IMR-90 (cell line): ENCODE data around the gene DOCK1. TPM values are rescaled to one million over a fixed set of nuclear protein-coding genes. Genes with fewer than 3 reads are reported as not detected.

Experiments used
- ATAC-seq: fragments of 200-7000 bp; cut with Tn5 transposase; 2 replicates; pipeline ENCODE4 v1.9.1; 2020; ENCODE audit warnings: low read depth, mild to moderate bottlenecking, moderate library complexity
- BruUV-seq: library from RNA; stranded (reverse); fragments of 400-500 nt; replicated peaks from 2 replicates; lab custom pipeline; 2021; lab: Mats Ljungman, UMichigan
- CTCF ChIA-PET: fragments of 300-600 bp; formaldehyde crosslinking; extraction: SDS; loops from one replicate; lab custom pipeline; 2021; ENCODE audit warnings: antibody characterized with exemption; lab: Yijun Ruan, JAX
- POLR2A ChIA-PET: fragments of 300-600 bp; sonication (Branson Sonifier 250); formaldehyde crosslinking; loops from one replicate; lab custom pipeline; 2022; ENCODE audit warnings: antibody characterized with exemption; ENCODE audit not compliant: unreplicated experiment; lab: Charles Lee
- DNase-seq: peaks from one replicate; pipeline ENCODE4 v3.0.0; 2013
- H2AFZ ChIP-seq: replicated peaks from 2 replicates; pipeline ENCODE3; 2013; ENCODE audit warnings: low read length, mild to moderate bottlenecking; ENCODE audit not compliant: poor library complexity
- H2AK5ac ChIP-seq: 2 replicates; pipeline ENCODE4 v1.6.1; 2013; ENCODE audit warnings: low read depth, low read length, inconsistent platforms
- H2AK9ac ChIP-seq: replicated peaks from 2 replicates; pipeline ENCODE3; 2013; ENCODE audit warnings: mild to moderate bottlenecking, low read depth, low read length, moderate library complexity; ENCODE audit not compliant: poor library complexity
- H2BK120ac ChIP-seq: 2 replicates; pipeline ENCODE4 v1.6.1; 2013; ENCODE audit warnings: low read depth, low read length, inconsistent platforms
- H2BK15ac ChIP-seq: 3 replicates; pipeline ENCODE4 v1.6.1; 2013; ENCODE audit warnings: low read depth, low read length, inconsistent platforms
- H2BK20ac ChIP-seq: 2 replicates; pipeline ENCODE4 v1.6.1; 2013; ENCODE audit warnings: low read depth, mild to moderate bottlenecking, inconsistent platforms, low read length, moderate library complexity
- H2BK5ac ChIP-seq: 2 replicates; pipeline ENCODE4 v1.6.1; 2013; ENCODE audit warnings: mild to moderate bottlenecking, low read depth, low read length, inconsistent platforms; ENCODE audit not compliant: poor library complexity, severe bottlenecking
- H3K14ac ChIP-seq: replicated peaks from 2 replicates; pipeline ENCODE4 v1.6.1; 2013; ENCODE audit warnings: low read depth, low read length, inconsistent platforms
- H3K18ac ChIP-seq: 2 replicates; pipeline ENCODE4 v1.6.1; 2013; ENCODE audit warnings: low read depth, low read length, control low read depth
- H3K23ac ChIP-seq: 2 replicates; pipeline ENCODE4 v1.6.1; 2013; ENCODE audit warnings: low read depth, low read length, inconsistent platforms
- H3K27ac ChIP-seq: 2 replicates; pipeline ENCODE4 v1.5.1; 2013; ENCODE audit warnings: mild to moderate bottlenecking, control low read depth, low read length; ENCODE audit not compliant: insufficient read depth
- H3K27me3 ChIP-seq: 2 replicates; pipeline ENCODE4 v1.6.1; 2013; ENCODE audit warnings: low read length; ENCODE audit not compliant: control insufficient read depth, insufficient read depth
- H3K36me3 ChIP-seq: 2 replicates; pipeline ENCODE4 v1.6.1; 2013; ENCODE audit warnings: low read length, mixed read lengths; ENCODE audit not compliant: control insufficient read depth, insufficient read depth
- H3K4ac ChIP-seq: 2 replicates; pipeline ENCODE4 v1.6.1; 2013; ENCODE audit warnings: low read depth, low read length, inconsistent platforms
- H3K4me1 ChIP-seq: 2 replicates; pipeline ENCODE4 v1.6.1; 2013; ENCODE audit warnings: low read length, mixed read lengths; ENCODE audit not compliant: control insufficient read depth, insufficient read depth
- H3K4me2 ChIP-seq: 2 replicates; pipeline ENCODE4 v1.6.1; 2013; ENCODE audit warnings: low read depth, mild to moderate bottlenecking, control low read depth, low read length, moderate library complexity
- H3K4me3 ChIP-seq: 2 replicates; pipeline ENCODE4 v1.5.1; 2013; ENCODE audit warnings: low read depth, mild to moderate bottlenecking, control low read depth, low read length, moderate library complexity; ENCODE audit not compliant: insufficient read depth
- H3K56ac ChIP-seq: 2 replicates; pipeline ENCODE4 v1.6.1; 2013; ENCODE audit warnings: low read length, inconsistent platforms; ENCODE audit not compliant: insufficient read depth; ENCODE audit errors: extremely low read depth
- H3K79me1 ChIP-seq, 2 experiments: 2 replicates each; pipeline ENCODE4 v1.6.1; 2013; ENCODE audit warnings: low read length in 2 of 2, inconsistent platforms in 1 of 2, low read depth in 1 of 2
- H3K9ac ChIP-seq: 2 replicates; pipeline ENCODE4 v1.6.1; 2013; ENCODE audit warnings: low read depth, low read length, control low read depth
- H3K9me1 ChIP-seq: 2 replicates; pipeline ENCODE4 v1.6.1; 2013; ENCODE audit warnings: low read length, inconsistent platforms; ENCODE audit not compliant: insufficient read depth
- H3K9me3 ChIP-seq: 2 replicates; pipeline ENCODE4 v1.6.1; 2013; ENCODE audit warnings: low read length; ENCODE audit not compliant: control insufficient read depth, insufficient read depth
- H4K20me1 ChIP-seq: 2 replicates; pipeline ENCODE4 v1.6.1; 2013; ENCODE audit warnings: low read length, inconsistent platforms; ENCODE audit not compliant: insufficient read depth
- H4K5ac ChIP-seq: 2 replicates; pipeline ENCODE4 v1.6.1; 2013; ENCODE audit warnings: mild to moderate bottlenecking, low read depth, low read length, control low read depth
- H4K8ac ChIP-seq, 2 experiments: 2 replicates each; pipeline ENCODE4 v1.6.1; 2013; ENCODE audit warnings: low read depth in 2 of 2, low read length in 2 of 2, control low read depth in 1 of 2, inconsistent platforms in 1 of 2
- H4K91ac ChIP-seq: 2 replicates; pipeline ENCODE4 v1.6.1; 2013; ENCODE audit warnings: low read depth, low read length, inconsistent platforms; ENCODE audit not compliant: insufficient read depth
- BHLHE40 ChIP-seq: fragments of 150-350 bp; IDR thresholded peaks from 2 replicates; pipeline ENCODE4 v1.6.1; 2016; ENCODE audit warnings: mild to moderate bottlenecking, low read depth, low read length
- CEBPB ChIP-seq: IDR thresholded peaks from 2 replicates; pipeline ENCODE4 v1.6.1; 2012; ENCODE audit warnings: low read depth, low read length, improper control_type of control experiment
- SMC3 ChIP-seq: fragments of 150-350 bp; IDR thresholded peaks from 2 replicates; pipeline ENCODE4 v1.6.1; 2016; ENCODE audit warnings: low read depth, mild to moderate bottlenecking, antibody characterized with exemption, low read length, moderate library complexity
- WGBS, 2 experiments: methylation state at CpG; one replicate each; pipeline versions ENCODE4 v1.1.5 to v1.1.7; 2013; ENCODE audit warnings: missing lambda C conversion rate in 2 of 2; ENCODE audit not compliant: insufficient read length in 1 of 2; ENCODE audit errors: extremely low coverage in 2 of 2; 5-methylcytosine and 5-hydroxymethylcytosine counted together
- dilution Hi-C: fragments of 300-500 bp; cut with HindIII; formaldehyde crosslinking; loops from one replicate; pipeline ENCODE4 v1.14.3; 2018; ENCODE audit warnings: low sequenced_read_pairs; ENCODE audit not compliant: unreplicated experiment
- in situ Hi-C: fragments of 300-500 bp; cut with MboI; formaldehyde crosslinking; loops from 3 replicates; pipeline ENCODE4 v1.14.3; 2019; ENCODE audit warnings: low sequenced_read_pairs, inconsistent platforms, mixed read lengths
- intact Hi-C: fragments of 100-400 bp; cut with micrococcal nuclease; formaldehyde crosslinking; loops from 2 replicates; pipeline ENCODE4 v1.10.0; 2022
- polyA plus RNA-seq, 3 experiments: library from polyadenylated mRNA; depleted of rRNA; stranded (reverse); fragments of >200 nt; gene quantifications; 2 replicates each; pipeline ENCODE4 v1.2.3, GENCODE V29; 2012; ENCODE audit warnings: low replicate concordance in 1 of 3
- total RNA-seq: library from RNA; depleted of rRNA; stranded (reverse); fragments of >200 nt; gene quantifications from 2 replicates; pipeline ENCODE4 v1.2.3, GENCODE V29; 2012
- TF ChIP-seq, protein P1 (sequence below): conservative IDR thresholded peaks from 2 replicates; pipeline ENCODE4 v1.5.1; 2012; ENCODE audit warnings: mild to moderate bottlenecking, low read depth, low read length, improper control_type of control experiment

DOCK1 gene
- total and polyA plus RNA-seq, 2 of the 4 experiments (the other 2 are of a cell fraction), result 28.2 to 71.0 TPM

DNA sequence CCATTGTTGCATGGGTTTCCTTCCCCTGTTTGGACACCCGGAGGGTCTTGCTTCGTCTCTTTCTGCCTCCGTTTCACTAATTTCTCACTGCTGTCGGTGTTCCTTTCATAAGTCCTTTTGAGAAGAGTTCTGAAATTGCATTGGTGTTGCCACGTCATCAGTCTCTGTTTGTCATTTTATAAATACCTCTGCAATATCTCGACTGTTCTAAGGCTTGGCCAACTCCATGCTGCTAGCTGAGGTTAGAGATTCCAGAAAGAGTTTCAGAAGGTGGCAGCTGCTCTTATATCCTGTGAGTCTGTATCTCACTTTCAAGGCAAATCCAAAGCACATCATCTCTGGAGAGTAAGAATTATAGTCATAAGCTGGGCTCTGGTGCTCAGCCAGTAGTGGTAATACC is 439.1 kb downstream of the DOCK1 start:
- no peak overlapping the region for H3K14ac ChIP-seq
- WGBS, 2 experiments, result 100% methylated on average over 3 of the region's 6 CpGs; no CpG with 5 or more reads in 1 of the 2 experiments
- H3K4me3 ChIP-seq, result no peak overlapping the region
- ATAC-seq (no peak), DNase-seq (no peak)
- no peaks in the 10 kb centered on the region; a peak in 1 of 4 replicates for H3K79me1 ChIP-seq
- no peak overlapping the region for H2BK120ac ChIP-seq
- CTCF ChIA-PET, result no interaction called here
- H4K5ac ChIP-seq, result no peak overlapping the region
- no TSS peak for BruUV-seq
- H3K27ac ChIP-seq, result no peak overlapping the region
- no peak overlapping the region for H2AK5ac ChIP-seq
- H3K4me1 ChIP-seq, result peaks cover 3% of the 10 kb centered on the region
- H3K27me3 ChIP-seq, result no peaks in the 10 kb centered on the region
- H3K9me1 ChIP-seq, result peaks cover 4% of the 10 kb centered on the region
- no peak overlapping the region for H3K18ac ChIP-seq
- dilution Hi-C loops, result no loop called here
- POLR2A ChIA-PET, result no interaction called here
- H3K9ac ChIP-seq, result no peak overlapping the region
- no peaks in the 10 kb centered on the region for H4K20me1 ChIP-seq
- H4K91ac ChIP-seq, result no peak overlapping the region
- H2BK15ac ChIP-seq, result no peak overlapping the region
- no peak overlapping the region for H3K56ac ChIP-seq
- no peak overlapping the region for H2BK5ac ChIP-seq
- intact Hi-C loops, result no loop called here
- H3K9me3 ChIP-seq, result no peaks in the 10 kb centered on the region
- TF ChIP-seq, protein P1, sequence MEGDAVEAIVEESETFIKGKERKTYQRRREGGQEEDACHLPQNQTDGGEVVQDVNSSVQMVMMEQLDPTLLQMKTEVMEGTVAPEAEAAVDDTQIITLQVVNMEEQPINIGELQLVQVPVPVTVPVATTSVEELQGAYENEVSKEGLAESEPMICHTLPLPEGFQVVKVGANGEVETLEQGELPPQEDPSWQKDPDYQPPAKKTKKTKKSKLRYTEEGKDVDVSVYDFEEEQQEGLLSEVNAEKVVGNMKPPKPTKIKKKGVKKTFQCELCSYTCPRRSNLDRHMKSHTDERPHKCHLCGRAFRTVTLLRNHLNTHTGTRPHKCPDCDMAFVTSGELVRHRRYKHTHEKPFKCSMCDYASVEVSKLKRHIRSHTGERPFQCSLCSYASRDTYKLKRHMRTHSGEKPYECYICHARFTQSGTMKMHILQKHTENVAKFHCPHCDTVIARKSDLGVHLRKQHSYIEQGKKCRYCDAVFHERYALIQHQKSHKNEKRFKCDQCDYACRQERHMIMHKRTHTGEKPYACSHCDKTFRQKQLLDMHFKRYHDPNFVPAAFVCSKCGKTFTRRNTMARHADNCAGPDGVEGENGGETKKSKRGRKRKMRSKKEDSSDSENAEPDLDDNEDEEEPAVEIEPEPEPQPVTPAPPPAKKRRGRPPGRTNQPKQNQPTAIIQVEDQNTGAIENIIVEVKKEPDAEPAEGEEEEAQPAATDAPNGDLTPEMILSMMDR, result no peak
- TF ChIP-seq CEBPB (no peak), SMC3 (no peak), BHLHE40 (no peak)
- in situ Hi-C loops, result no loop called here
- H3K36me3 ChIP-seq, result peaks cover 18% of the 10 kb centered on the region
- H4K8ac ChIP-seq, result no peak overlapping the region
- H2BK20ac ChIP-seq, result no peak overlapping the region
- no peak overlapping the region for H3K4me2 ChIP-seq
- no peak overlapping the region for H2AK9ac ChIP-seq
- no peak overlapping the region for H3K23ac ChIP-seq
- H3K4ac ChIP-seq, result no peak overlapping the region
- no peak overlapping the region for H2AFZ ChIP-seq
